Measurements from ENCODE around the gene CARD11.

- TF ChIP-seq CTCF (IDR thresholded peaks at IDR 0.05) (no peak), POLR2A (IDR thresholded peaks at IDR 0.05) (no peak)
Measured at GRCh38 chr7:2858621-2859020, 185.0 kb downstream of the CARD11 start.

Measured in heart left ventricle (tissue), 13 donors.